ENCODE measurements around the gene PAH.

DNA sequence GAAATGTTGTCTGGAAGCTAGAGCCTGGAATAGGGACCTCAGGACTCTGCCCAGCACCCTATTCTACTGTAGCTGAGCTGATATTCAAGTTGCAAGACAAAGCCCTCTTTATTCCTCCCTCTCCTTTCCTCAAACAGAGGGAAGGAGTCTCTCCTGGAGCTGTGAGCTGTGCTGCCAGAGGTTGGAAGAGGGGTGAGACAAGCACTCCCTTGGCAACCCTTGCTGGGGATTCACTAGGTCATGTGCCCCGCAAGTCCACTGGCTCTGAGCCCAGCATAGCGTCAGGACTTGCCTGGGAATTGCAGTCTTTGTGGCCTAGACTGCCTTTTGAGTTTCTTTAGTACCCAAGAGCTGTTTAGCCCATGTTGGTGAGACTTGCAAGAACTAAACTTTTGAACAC is 29.0 kb upstream of the PAH start:
- TF ChIP-seq, protein P1, sequence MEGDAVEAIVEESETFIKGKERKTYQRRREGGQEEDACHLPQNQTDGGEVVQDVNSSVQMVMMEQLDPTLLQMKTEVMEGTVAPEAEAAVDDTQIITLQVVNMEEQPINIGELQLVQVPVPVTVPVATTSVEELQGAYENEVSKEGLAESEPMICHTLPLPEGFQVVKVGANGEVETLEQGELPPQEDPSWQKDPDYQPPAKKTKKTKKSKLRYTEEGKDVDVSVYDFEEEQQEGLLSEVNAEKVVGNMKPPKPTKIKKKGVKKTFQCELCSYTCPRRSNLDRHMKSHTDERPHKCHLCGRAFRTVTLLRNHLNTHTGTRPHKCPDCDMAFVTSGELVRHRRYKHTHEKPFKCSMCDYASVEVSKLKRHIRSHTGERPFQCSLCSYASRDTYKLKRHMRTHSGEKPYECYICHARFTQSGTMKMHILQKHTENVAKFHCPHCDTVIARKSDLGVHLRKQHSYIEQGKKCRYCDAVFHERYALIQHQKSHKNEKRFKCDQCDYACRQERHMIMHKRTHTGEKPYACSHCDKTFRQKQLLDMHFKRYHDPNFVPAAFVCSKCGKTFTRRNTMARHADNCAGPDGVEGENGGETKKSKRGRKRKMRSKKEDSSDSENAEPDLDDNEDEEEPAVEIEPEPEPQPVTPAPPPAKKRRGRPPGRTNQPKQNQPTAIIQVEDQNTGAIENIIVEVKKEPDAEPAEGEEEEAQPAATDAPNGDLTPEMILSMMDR (IDR thresholded peaks at IDR 0.05): no peak
- no peak for TF ChIP-seq POLR2A (IDR thresholded peaks at IDR 0.05)

Measured in body of pancreas (tissue), 4 donors.